HepG2 (cell line): ENCODE measurements around the gene UNC93A. TPM values are rescaled to one million over a fixed set of nuclear protein-coding genes. Genes with fewer than 3 reads are reported as not detected.

Experiments
- ATAC-seq: fragments of 200-7000 bp; cut with Tn5 transposase; 3 replicates; pipeline ENCODE4 v1.9.1; 2020; ENCODE audit warnings: mild to moderate bottlenecking, moderate library complexity
- BruUV-seq: library from RNA; stranded (reverse); fragments of 400-500 nt; replicated peaks from 2 replicates; lab custom pipeline; 2021; lab: Mats Ljungman, UMichigan
- CTCF ChIA-PET: fragments of 300-600 bp; formaldehyde crosslinking; extraction: SDS; loops from one replicate; lab custom pipeline; 2021; ENCODE audit warnings: low total read pairs, inconsistent platforms, low intra/inter-chr PET ratio; lab: Yijun Ruan, JAX
- POLR2A ChIA-PET: fragments of 350-600 bp; sonication (Branson Sonifier 250); formaldehyde crosslinking; loops from one replicate; lab custom pipeline; 2020; ENCODE audit warnings: antibody characterized with exemption, inconsistent platforms; lab: Yijun Ruan, JAX
- DNase-seq: peaks from one replicate; pipeline ENCODE4 v3.0.0-alpha.2; 2015; ENCODE audit warnings: low spot score
- FAIRE-seq: peaks from 3 replicates; lab custom pipeline; 2011; peaks lifted over from hg19 to GRCh38; lab: Jason Lieb, UNC
- H2AFZ ChIP-seq: one replicate; pipeline ENCODE4 v1.6.1; 2011; ENCODE audit warnings: low read length, inconsistent platforms
- H3K27ac ChIP-seq: fragments of 300-600 bp; 3 replicates; pipeline ENCODE4 v1.8.0; 2011; ENCODE audit warnings: mixed run types, mild to moderate bottlenecking, mixed read lengths, low read length, inconsistent platforms; ENCODE audit not compliant: insufficient read depth; ENCODE audit errors: extremely low read length
- H3K27me3 ChIP-seq, 2 experiments: fragments of 200-600 bp in 1 of 2; 2 replicates in 1 of 2; 3 replicates in 1 of 2; pipeline versions ENCODE4 v1.6.0 to v1.8.0; 2011; ENCODE audit warnings: low read length in 2 of 2, mild to moderate bottlenecking in 2 of 2, moderate library complexity in 2 of 2, inconsistent platforms in 1 of 2; ENCODE audit not compliant: insufficient read depth in 2 of 2, control insufficient read depth in 1 of 2
- H3K36me3 ChIP-seq, 2 experiments: fragments of 200-600 bp in 1 of 2; replicated peaks in 1 of 2; 2 replicates in 1 of 2; 3 replicates in 1 of 2; pipeline versions ENCODE4 v1.5.1 to v1.8.0; 2011; ENCODE audit warnings: low read length in 2 of 2, inconsistent platforms in 1 of 2; ENCODE audit not compliant: insufficient read depth in 2 of 2, control insufficient read depth in 1 of 2
- H3K4me1 ChIP-seq: 2 replicates; pipeline ENCODE4 v1.5.1; 2012; ENCODE audit warnings: low read length, inconsistent platforms; ENCODE audit not compliant: insufficient read depth
- H3K4me2 ChIP-seq: 2 replicates; pipeline ENCODE4 v1.6.0; 2011; ENCODE audit warnings: low read depth, low read length, inconsistent platforms
- H3K4me3 ChIP-seq, 3 experiments: fragments of 200-600 bp in 1 of 3; sonication (generic), shearing (Covaris generic) in 1 of 3; replicated peaks in 1 of 3; 2 replicates each; pipeline ENCODE4 v1.5.1; 2011 to 2016; ENCODE audit warnings: low read length in 3 of 3, inconsistent platforms in 2 of 3, low read depth in 2 of 3, mild to moderate bottlenecking in 2 of 3, control low read depth in 1 of 3, mixed read lengths in 1 of 3; ENCODE audit not compliant: insufficient read depth in 1 of 3
- H3K79me2 ChIP-seq: one replicate; pipeline ENCODE4 v1.6.1; 2011; ENCODE audit warnings: low read length, inconsistent platforms; ENCODE audit not compliant: insufficient read depth
- H3K9ac ChIP-seq: 2 replicates; pipeline ENCODE4 v1.6.0; 2011; ENCODE audit warnings: mild to moderate bottlenecking, low read depth, low read length, inconsistent platforms; ENCODE audit not compliant: insufficient read depth
- H3K9me3 ChIP-seq: 2 replicates; pipeline ENCODE4 v1.5.1; 2012; ENCODE audit warnings: mild to moderate bottlenecking, low read length
- H4K20me1 ChIP-seq: 2 replicates; pipeline ENCODE4 v1.6.0; 2011; ENCODE audit warnings: inconsistent platforms, mild to moderate bottlenecking, low read length, moderate library complexity; ENCODE audit not compliant: insufficient read depth
- HDAC2 ChIP-seq: sonication (generic); formaldehyde crosslinking; IDR thresholded peaks from 2 replicates; pipeline ENCODE4 v1.4.0; 2020; ENCODE audit warnings: missing genetic modification reagents
- HDAC6 ChIP-seq: fragments of 200-600 bp; sonication (generic); IDR thresholded peaks from 2 replicates; pipeline ENCODE4 v1.7.0; 2017; ENCODE audit warnings: mild to moderate bottlenecking, antibody characterized with exemption, low read length, low read depth
- HMG20B ChIP-seq: conservative IDR thresholded peaks from 2 replicates; pipeline ENCODE4 v1.6.1; 2016; ENCODE audit warnings: missing genetic modification reagents, missing compliant biosample characterization
- KMT2B ChIP-seq: IDR thresholded peaks from 2 replicates; pipeline ENCODE4 v1.6.1; 2016; ENCODE audit warnings: missing genetic modification reagents, missing compliant biosample characterization
- LCORL ChIP-seq, 2 experiments: fragments of 450-650 bp in 1 of 2; sonication (generic) in 1 of 2; formaldehyde crosslinking in 1 of 2; IDR thresholded peaks; 2 replicates each; pipeline versions ENCODE4 v1.5.0 to v1.6.1; 2017 to 2020; ENCODE audit warnings: antibody characterized with exemption in 1 of 2, missing genetic modification reagents in 1 of 2
- MTF2 ChIP-seq: sonication (generic); formaldehyde crosslinking; IDR thresholded peaks from 2 replicates; pipeline ENCODE4 v1.5.0; 2020; ENCODE audit warnings: missing genetic modification reagents, borderline replicate concordance
- NFKB2 ChIP-seq: sonication (generic); formaldehyde crosslinking; IDR thresholded peaks from 2 replicates; pipeline ENCODE4 v1.4.0; 2020; ENCODE audit warnings: missing genetic modification reagents, borderline replicate concordance
- NFRKB ChIP-seq: fragments of 450-650 bp; IDR thresholded peaks from 2 replicates; pipeline ENCODE4 v1.6.1; 2017
- PCBP2 ChIP-seq: fragments of 200-400 bp; formaldehyde crosslinking; optimal IDR thresholded peaks from 2 replicates; pipeline ENCODE3; 2018; ENCODE audit warnings: low read length, low read depth; ENCODE audit not compliant: poor library complexity, severe bottlenecking
- SRSF1 ChIP-seq: fragments of 200-400 bp; formaldehyde crosslinking; optimal IDR thresholded peaks from 2 replicates; pipeline ENCODE3; 2017; ENCODE audit warnings: mild to moderate bottlenecking, low read depth, low read length, moderate library complexity
- U2AF1 ChIP-seq: fragments of 200-400 bp; formaldehyde crosslinking; optimal IDR thresholded peaks from 2 replicates; pipeline ENCODE3; 2017; ENCODE audit warnings: mild to moderate bottlenecking, low read depth, low read length
- ZFP36L2 ChIP-seq: sonication (generic); formaldehyde crosslinking; IDR thresholded peaks from 2 replicates; pipeline ENCODE4 v1.4.0; 2020; ENCODE audit warnings: missing genetic modification reagents
- ZMYM3 ChIP-seq: sonication (generic); formaldehyde crosslinking; IDR thresholded peaks from 2 replicates; pipeline ENCODE4 v1.5.1; 2020; ENCODE audit warnings: mild to moderate bottlenecking, missing genetic modification reagents
- ZNF124 ChIP-seq: sonication (generic); formaldehyde crosslinking; IDR thresholded peaks from 2 replicates; pipeline ENCODE4 v1.4.0; 2020; ENCODE audit warnings: missing genetic modification reagents
- ZNF225 ChIP-seq: sonication (generic); formaldehyde crosslinking; IDR thresholded peaks from 2 replicates; pipeline ENCODE4 v1.4.0; 2020; ENCODE audit warnings: mild to moderate bottlenecking, missing genetic modification reagents
- WGBS: methylation state at CpG from one replicate; pipeline ENCODE4 v1.1.6; 2017; ENCODE audit warnings: low lambda C conversion rate; 5-methylcytosine and 5-hydroxymethylcytosine counted together
- in situ Hi-C: cut with HindIII; loops from 2 replicates; pipeline ENCODE4 v1.10.0; 2017; ENCODE audit warnings: low pct_unique_long_range_greater_than_20kb; ENCODE audit not compliant: extremely low pct_ligation_motif_present
- intact Hi-C: fragments of 100-400 bp; cut with micrococcal nuclease; formaldehyde crosslinking; loops from one replicate; pipeline ENCODE4 v1.10.0; 2022; ENCODE audit not compliant: unreplicated experiment
- polyA plus RNA-seq, 8 experiments: library from polyadenylated mRNA; depleted of rRNA in 3 of 8; stranded (reverse) in 7 of 8; unstranded in 1 of 8; fragments of >200 nt; fragmentation: Illumina TruSeq in 4 of 8; extraction: Trizol in 4 of 8; gene quantifications; 2 replicates each; pipeline versions ENCODE4 v1.2.1 to v1.2.3, GENCODE V29; 2011 to 2016; ENCODE audit warnings: low read depth in 4 of 8, missing spikeins in 1 of 8, mixed read lengths in 1 of 8; ENCODE audit not compliant: insufficient read depth in 1 of 8
- total RNA-seq, 5 experiments: library from RNA; depleted of rRNA; stranded (reverse); fragments of >200 nt; fragmentation: Illumina TruSeq; extraction: Trizol; gene quantifications; 2 replicates each; pipeline ENCODE4 v1.2.3, GENCODE V29; 2016; ENCODE audit warnings: low read depth in 1 of 5
- TF ChIP-seq, protein P1 (sequence below): sonication (generic); formaldehyde crosslinking; IDR thresholded peaks from 2 replicates; pipeline ENCODE4 v1.5.0; 2020; ENCODE audit warnings: mild to moderate bottlenecking, missing genetic modification reagents

Gene UNC93A
- total and polyA plus RNA-seq, 2 of the 13 experiments (the other 11 are each of a cell fraction or from before 2014, with no cell fraction given): 11.0 to 42.7 TPM

DNA sequence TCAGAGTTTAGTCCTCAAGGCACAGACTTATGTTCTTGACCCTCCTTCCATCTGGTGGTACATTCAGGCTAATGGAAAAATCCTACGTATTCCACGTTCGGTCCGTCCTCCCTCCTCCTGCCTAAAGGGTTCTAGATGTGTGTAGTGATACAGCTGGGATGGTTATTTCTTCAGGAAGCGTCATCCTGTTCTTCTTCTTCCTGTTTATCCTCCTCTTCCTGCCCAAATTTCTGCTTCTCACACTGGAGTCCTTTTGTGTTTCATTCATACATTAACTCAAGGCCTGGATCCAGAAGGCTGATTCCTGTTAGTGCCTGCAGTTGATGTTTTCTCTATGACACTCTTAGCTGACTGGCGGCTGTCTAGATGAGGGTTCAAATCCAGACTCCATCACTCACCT, 16.8 kb upstream of the UNC93A start:
- Histone ChIP-seq H3K36me3 (no peaks in the 10 kb centered on the region), H2AFZ (no peak overlapping the region), H3K27ac (no peak overlapping the region), H3K4me3 (no peak overlapping the region), H3K27me3 (no peaks in the 10 kb centered on the region), H3K79me2 (no peaks in the 10 kb centered on the region), H3K4me2 (no peak overlapping the region), H3K9me3 (no peaks in the 10 kb centered on the region), H4K20me1 (no peaks in the 10 kb centered on the region), H3K4me1 (peaks cover 67% of the 10 kb centered on the region), H3K9ac (no peak overlapping the region)
- intact Hi-C loops (no loop called here), in situ Hi-C loops (loop anchor here (5.0 kb wide), 1 partner anchor 37 kb away; no protein-coding TSS in a partner anchor)
- WGBS: 79% methylated on average over 6 of the region's 6 CpGs
- ATAC-seq (no peak), DNase-seq (no peak), FAIRE-seq (no peak)
- POLR2A ChIA-PET: interaction anchor here (0.9 kb wide), 1 partner anchor 54 kb away, joined by 3 read pairs; no protein-coding TSS in a partner anchor
- no TSS peak for BruUV-seq
- TF ChIP-seq ZMYM3 (no peak), HMG20B (CRISPR knock-in tag) (no peak), LCORL (IDR thresholded peaks at IDR 0.05) (no peak), LCORL (CRISPR knock-in tag; IDR thresholded peaks at IDR 0.05) (no peak), MTF2 (CRISPR knock-in tag) (no peak), HDAC2 (CRISPR knock-in tag) (no peak), PCBP2 (no peak), U2AF1 (no peak), NFRKB (no peak), ZNF225 (CRISPR knock-in tag) (no peak), SRSF1 (no peak), ZFP36L2 (CRISPR knock-in tag) (no peak), KMT2B (no peak), HDAC6 (no peak), ZNF124 (CRISPR knock-in tag) (no peak), NFKB2 (no peak)
- TF ChIP-seq, protein P1, sequence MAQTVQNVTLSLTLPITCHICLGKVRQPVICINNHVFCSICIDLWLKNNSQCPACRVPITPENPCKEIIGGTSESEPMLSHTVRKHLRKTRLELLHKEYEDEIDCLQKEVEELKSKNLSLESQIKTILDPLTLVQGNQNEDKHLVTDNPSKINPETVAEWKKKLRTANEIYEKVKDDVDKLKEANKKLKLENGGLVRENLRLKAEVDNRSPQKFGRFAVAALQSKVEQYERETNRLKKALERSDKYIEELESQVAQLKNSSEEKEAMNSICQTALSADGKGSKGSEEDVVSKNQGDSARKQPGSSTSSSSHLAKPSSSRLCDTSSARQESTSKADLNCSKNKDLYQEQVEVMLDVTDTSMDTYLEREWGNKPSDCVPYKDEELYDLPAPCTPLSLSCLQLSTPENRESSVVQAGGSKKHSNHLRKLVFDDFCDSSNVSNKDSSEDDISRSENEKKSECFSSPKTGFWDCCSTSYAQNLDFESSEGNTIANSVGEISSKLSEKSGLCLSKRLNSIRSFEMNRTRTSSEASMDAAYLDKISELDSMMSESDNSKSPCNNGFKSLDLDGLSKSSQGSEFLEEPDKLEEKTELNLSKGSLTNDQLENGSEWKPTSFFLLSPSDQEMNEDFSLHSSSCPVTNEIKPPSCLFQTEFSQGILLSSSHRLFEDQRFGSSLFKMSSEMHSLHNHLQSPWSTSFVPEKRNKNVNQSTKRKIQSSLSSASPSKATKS: no peak
- CTCF ChIA-PET: no interaction called here
